Mesendoderm (in vitro differentiated cells): ENCODE measurements around the gene JAML.

ENCODE experiments used
- DNase-seq: peaks from one replicate; pipeline ENCODE4 v3.0.0; 2013
- H2AK5ac ChIP-seq: 2 replicates; pipeline ENCODE4 v1.6.1; 2013; ENCODE audit warnings: low read length, inconsistent platforms
- H2BK120ac ChIP-seq: 2 replicates; pipeline ENCODE4 v1.6.1; 2013; ENCODE audit warnings: low read depth, mild to moderate bottlenecking, low read length, moderate library complexity, mixed read lengths
- H2BK15ac ChIP-seq: replicated peaks from 2 replicates; pipeline ENCODE4 v1.6.1; 2013; ENCODE audit warnings: low read depth, mild to moderate bottlenecking, moderate library complexity
- H2BK5ac ChIP-seq: 2 replicates; pipeline ENCODE4 v1.6.1; 2013; ENCODE audit warnings: low read length, inconsistent platforms
- H3K18ac ChIP-seq: 2 replicates; pipeline ENCODE4 v1.6.1; 2013; ENCODE audit warnings: mild to moderate bottlenecking, low read length, mixed read lengths
- H3K23ac ChIP-seq: one replicate; pipeline ENCODE4 v1.6.1; 2013; ENCODE audit warnings: low read length
- H3K27ac ChIP-seq: 2 replicates; pipeline ENCODE4 v1.5.1; 2013; ENCODE audit warnings: low read depth, mild to moderate bottlenecking, inconsistent platforms, low read length, moderate library complexity
- H3K27me3 ChIP-seq: 2 replicates; pipeline ENCODE4 v1.6.1; 2013; ENCODE audit warnings: low read length, control low read depth, mild to moderate bottlenecking, inconsistent platforms; ENCODE audit not compliant: insufficient read depth, poor library complexity
- H3K36me3 ChIP-seq: 2 replicates; pipeline ENCODE4 v1.6.1; 2013; ENCODE audit warnings: low read length, inconsistent platforms; ENCODE audit not compliant: control insufficient read depth, insufficient read depth
- H3K4ac ChIP-seq: one replicate; pipeline ENCODE4 v1.6.1; 2013; ENCODE audit warnings: low read depth, mild to moderate bottlenecking, low read length, moderate library complexity
- H3K4me1 ChIP-seq: 2 replicates; pipeline ENCODE4 v1.6.1; 2013; ENCODE audit warnings: low read depth, low read length, inconsistent platforms; ENCODE audit not compliant: control insufficient read depth
- H3K4me2 ChIP-seq: 2 replicates; pipeline ENCODE4 v1.6.1; 2013; ENCODE audit warnings: low read length
- H3K4me3 ChIP-seq: 2 replicates; pipeline ENCODE4 v1.5.1; 2013; ENCODE audit warnings: mild to moderate bottlenecking, low read length
- H3K56ac ChIP-seq: one replicate; pipeline ENCODE4 v1.6.1; 2013; ENCODE audit warnings: low read length
- H3K79me1 ChIP-seq: 2 replicates; pipeline ENCODE4 v1.6.1; 2013; ENCODE audit warnings: low read length, inconsistent platforms
- H3K79me2 ChIP-seq: 2 replicates; pipeline ENCODE4 v1.6.1; 2013; ENCODE audit warnings: mild to moderate bottlenecking, low read length; ENCODE audit not compliant: control insufficient read depth, insufficient read depth
- H3K9ac ChIP-seq: 2 replicates; pipeline ENCODE4 v1.6.1; 2013; ENCODE audit warnings: low read length, inconsistent platforms
- H4K5ac ChIP-seq: one replicate; pipeline ENCODE4 v1.6.1; 2013; ENCODE audit warnings: low read length
- H4K8ac ChIP-seq: one replicate; pipeline ENCODE4 v1.6.1; 2013; ENCODE audit warnings: low read depth, mild to moderate bottlenecking, control low read depth, low read length, moderate library complexity
- WGBS: extraction: QIAGEN DNeasy Blood & Tissue Kit; methylation state at CpG from one replicate; pipeline ENCODE4 v1.1.7; 2013; ENCODE audit warnings: low lambda C conversion rate, missing lambda C conversion rate; ENCODE audit not compliant: insufficient coverage; ENCODE audit errors: extremely low coverage; 5-methylcytosine and 5-hydroxymethylcytosine counted together

Gene JAML

GRCh38 chr11:118232659-118233058, 7.8 kb upstream of the JAML start:
- H3K79me1 ChIP-seq, result no peaks in the 10 kb centered on the region
- H2BK120ac ChIP-seq, result no peak overlapping the region
- no peaks in the 10 kb centered on the region for H3K36me3 ChIP-seq
- no peak overlapping the region for H3K4me2 ChIP-seq
- H2AK5ac ChIP-seq, result no peak overlapping the region
- no peak overlapping the region for H3K56ac ChIP-seq
- DNase-seq, result no peak
- no peak overlapping the region for H3K4me3 ChIP-seq
- no peak overlapping the region for H3K18ac ChIP-seq
- H4K8ac ChIP-seq, result no peak overlapping the region
- H3K79me2 ChIP-seq, result no peaks in the 10 kb centered on the region
- H3K4me1 ChIP-seq, result no peaks in the 10 kb centered on the region
- no peak overlapping the region for H3K9ac ChIP-seq
- no peak overlapping the region for H4K5ac ChIP-seq
- no peak overlapping the region for H2BK15ac ChIP-seq
- H2BK5ac ChIP-seq, result no peak overlapping the region
- no peak overlapping the region for H3K23ac ChIP-seq
- no peak overlapping the region for H3K4ac ChIP-seq
- H3K27ac ChIP-seq, result no peak overlapping the region
- no CpG with 5 or more reads among the region's 1 CpG for WGBS
- no peaks in the 10 kb centered on the region for H3K27me3 ChIP-seq

- H3K56ac ChIP-seq, result no peak overlapping the region
- H2BK5ac ChIP-seq, result no peak overlapping the region
- H3K18ac ChIP-seq, result no peak overlapping the region
- H3K36me3 ChIP-seq, result no peaks in the 10 kb centered on the region
- H3K9ac ChIP-seq, result no peak overlapping the region
- H3K79me1 ChIP-seq, result no peaks in the 10 kb centered on the region
- H2BK15ac ChIP-seq, result no peak overlapping the region
- H3K4ac ChIP-seq, result no peak overlapping the region
- no peak overlapping the region for H4K8ac ChIP-seq
- no peak overlapping the region for H3K4me2 ChIP-seq
- H3K79me2 ChIP-seq, result no peaks in the 10 kb centered on the region
- H3K27me3 ChIP-seq, result no peaks in the 10 kb centered on the region
- no peak overlapping the region for H2BK120ac ChIP-seq
- no peak overlapping the region for H2AK5ac ChIP-seq
- H4K5ac ChIP-seq, result no peak overlapping the region
- no peak overlapping the region for H3K23ac ChIP-seq
- H3K4me1 ChIP-seq, result no peaks in the 10 kb centered on the region
- no peak for DNase-seq
- no peak overlapping the region for H3K4me3 ChIP-seq
- H3K27ac ChIP-seq, result no peak overlapping the region
Observed at GRCh38 chr11:118231461-118231860, 6.7 kb upstream of the JAML start.

DNA sequence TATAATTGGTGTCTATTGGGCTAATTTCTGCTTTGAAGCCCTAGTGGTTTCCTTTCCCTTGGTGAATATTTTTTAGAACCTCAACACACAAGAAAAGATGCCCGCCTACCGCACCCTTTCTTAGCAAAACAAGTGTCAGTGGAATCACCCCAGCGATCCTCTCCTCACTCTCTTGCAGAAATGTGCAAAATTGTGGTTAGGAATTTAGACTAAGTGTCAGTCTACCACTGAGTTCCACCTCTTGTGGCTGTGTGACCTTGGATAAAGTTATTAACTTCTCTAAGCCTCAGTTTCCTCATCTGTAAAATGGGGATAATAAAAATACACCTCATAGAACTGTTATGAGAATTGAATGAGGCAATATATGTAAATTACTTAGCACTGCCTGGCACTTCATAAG, 5.3 kb upstream of the JAML start:
- H3K4me1 ChIP-seq, result no peaks in the 10 kb centered on the region
- no peak overlapping the region for H3K56ac ChIP-seq
- no peak overlapping the region for H3K23ac ChIP-seq
- no peak overlapping the region for H2BK15ac ChIP-seq
- no CpG with 5 or more reads among the region's 3 CpGs for WGBS
- no peak overlapping the region for H3K4ac ChIP-seq
- no peak overlapping the region for H2BK5ac ChIP-seq
- no peak for DNase-seq
- no peak overlapping the region for H3K4me3 ChIP-seq
- no peak overlapping the region for H3K4me2 ChIP-seq
- H3K36me3 ChIP-seq, result no peaks in the 10 kb centered on the region
- H2AK5ac ChIP-seq, result no peak overlapping the region
- no peak overlapping the region for H4K8ac ChIP-seq
- no peaks in the 10 kb centered on the region for H3K79me1 ChIP-seq
- no peaks in the 10 kb centered on the region for H3K79me2 ChIP-seq
- H3K27me3 ChIP-seq, result no peaks in the 10 kb centered on the region
- no peak overlapping the region for H4K5ac ChIP-seq
- H3K27ac ChIP-seq, result no peak overlapping the region
- H2BK120ac ChIP-seq, result no peak overlapping the region
- no peak overlapping the region for H3K18ac ChIP-seq
- H3K9ac ChIP-seq, result no peak overlapping the region

DNA sequence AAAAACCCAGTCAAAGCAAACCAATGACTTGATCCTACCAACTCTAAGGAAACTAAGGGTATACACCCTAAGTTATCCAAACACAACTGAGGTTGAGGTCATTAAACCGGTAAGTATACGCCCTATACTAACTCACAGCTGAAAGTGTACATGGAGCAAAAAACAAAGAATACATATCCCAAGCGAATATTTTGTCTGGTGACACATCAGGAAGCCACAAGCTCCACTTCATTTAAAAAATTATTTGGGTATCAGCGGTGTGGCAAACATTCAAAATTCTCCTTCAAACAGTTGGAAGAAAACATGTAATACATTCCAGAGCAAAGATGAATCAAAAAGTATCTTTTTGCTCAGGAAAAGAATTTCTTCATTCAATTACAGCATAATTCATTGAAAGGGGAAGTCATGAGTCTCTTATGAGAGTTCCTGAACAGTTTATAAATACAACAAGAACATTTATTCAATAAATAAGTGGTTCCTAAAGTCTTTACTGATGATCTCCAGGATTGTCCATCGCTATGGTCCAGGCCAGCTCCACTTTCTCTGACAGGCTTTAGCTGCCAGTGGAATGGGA, 4.5 kb upstream of the JAML start:
- H3K36me3 ChIP-seq, result no peaks in the 10 kb centered on the region
- no peaks in the 10 kb centered on the region for H3K27me3 ChIP-seq
- no peak overlapping the region for H3K18ac ChIP-seq
- H4K8ac ChIP-seq, result no peak overlapping the region
- no peak overlapping the region for H3K4me3 ChIP-seq
- DNase-seq, result no peak
- H3K4ac ChIP-seq, result no peak overlapping the region
- H3K56ac ChIP-seq, result no peak overlapping the region
- H3K79me1 ChIP-seq, result no peaks in the 10 kb centered on the region
- no peak overlapping the region for H3K23ac ChIP-seq
- H3K4me1 ChIP-seq, result no peaks in the 10 kb centered on the region
- H3K27ac ChIP-seq, result no peak overlapping the region
- H3K9ac ChIP-seq, result no peak overlapping the region
- no peak overlapping the region for H4K5ac ChIP-seq
- no peak overlapping the region for H2BK15ac ChIP-seq
- H3K79me2 ChIP-seq, result no peaks in the 10 kb centered on the region
- H2BK120ac ChIP-seq, result no peak overlapping the region
- WGBS, result no CpG with 5 or more reads among the region's 5 CpGs
- no peak overlapping the region for H2AK5ac ChIP-seq
- H3K4me2 ChIP-seq, result no peak overlapping the region
- no peak overlapping the region for H2BK5ac ChIP-seq

- no peak overlapping the region for H4K8ac ChIP-seq
- H3K23ac ChIP-seq, result no peak overlapping the region
- H3K79me2 ChIP-seq, result no peaks in the 10 kb centered on the region
- no peak overlapping the region for H4K5ac ChIP-seq
- no peaks in the 10 kb centered on the region for H3K79me1 ChIP-seq
- H2AK5ac ChIP-seq, result no peak overlapping the region
- H2BK5ac ChIP-seq, result no peak overlapping the region
- no peak overlapping the region for H3K18ac ChIP-seq
- no peaks in the 10 kb centered on the region for H3K27me3 ChIP-seq
- H2BK120ac ChIP-seq, result no peak overlapping the region
- no peak overlapping the region for H3K4me3 ChIP-seq
- no peak overlapping the region for H3K27ac ChIP-seq
- no peaks in the 10 kb centered on the region for H3K36me3 ChIP-seq
- H3K4me1 ChIP-seq, result no peaks in the 10 kb centered on the region
- no peak overlapping the region for H3K56ac ChIP-seq
- no peak for DNase-seq
- H3K4ac ChIP-seq, result no peak overlapping the region
- WGBS, result no CpG with 5 or more reads among the region's 8 CpGs
- H2BK15ac ChIP-seq, result no peak overlapping the region
- no peak overlapping the region for H3K9ac ChIP-seq
- H3K4me2 ChIP-seq, result no peak overlapping the region
Observed at GRCh38 chr11:118227865-118228785, 3.3 kb upstream of the JAML start.
